Endothelial cell of umbilical vein (primary cell): Measurements from ENCODE around the gene TMEM128. TPM values are rescaled to one million over a fixed set of nuclear protein-coding genes. Genes with fewer than 3 reads are reported as not detected.
A peak's percentile ranks its signal among the peaks of the same experiment; 100 is the strongest.

Experiments
- BruUV-seq: library from RNA; stranded (reverse); fragments of 400-500 nt; replicated peaks from 2 replicates; lab custom pipeline; 2021; lab: Mats Ljungman, UMichigan
- CTCF ChIA-PET: fragments of 300-600, 350-600 bp; sonication (Branson Sonifier 250); formaldehyde crosslinking; loops from one replicate; lab custom pipeline; 2021; ENCODE audit warnings: antibody characterized with exemption, inconsistent platforms; lab: Charles Lee
- POLR2A ChIA-PET: fragments of 300-600, 350-600 bp; sonication (Branson Sonifier 250); formaldehyde crosslinking; loops from one replicate; lab custom pipeline; 2021; ENCODE audit warnings: antibody characterized with exemption, inconsistent platforms; lab: Charles Lee
- DNase-seq: peaks from one replicate; pipeline ENCODE4 v3.0.0-alpha.2; 2011; ENCODE audit warnings: low read depth, low spot score
- FAIRE-seq: peaks from 2 replicates; lab custom pipeline; 2011; peaks lifted over from hg19 to GRCh38; lab: Jason Lieb, UNC
- H2AFZ ChIP-seq: 2 replicates; pipeline ENCODE4 v1.6.0; 2012; ENCODE audit warnings: low read depth, low read length, control low read depth, inconsistent platforms
- H3K27ac ChIP-seq: 2 replicates; pipeline ENCODE4 v1.5.1; 2011; ENCODE audit warnings: low read depth, mild to moderate bottlenecking, control low read depth, low read length, moderate library complexity; ENCODE audit not compliant: insufficient read depth
- H3K27me3 ChIP-seq, 2 experiments: 2 replicates each; pipeline versions ENCODE4 v1.6.0 to v1.6.1; 2011; ENCODE audit warnings: low read length in 2 of 2, mixed read lengths in 1 of 2; ENCODE audit not compliant: control insufficient read depth in 2 of 2, insufficient read depth in 2 of 2
- H3K36me3 ChIP-seq, 2 experiments: 2 replicates in 1 of 2; 3 replicates in 1 of 2; pipeline ENCODE4 v1.5.1; 2011; ENCODE audit warnings: low read length in 2 of 2, mild to moderate bottlenecking in 1 of 2, moderate library complexity in 1 of 2; ENCODE audit not compliant: control insufficient read depth in 2 of 2, insufficient read depth in 2 of 2; ENCODE audit errors: extremely low read depth in 1 of 2
- H3K4me1 ChIP-seq: 3 replicates; pipeline ENCODE4 v1.5.1; 2011; ENCODE audit warnings: mild to moderate bottlenecking, low read length; ENCODE audit not compliant: control insufficient read depth, insufficient read depth; ENCODE audit errors: extremely low read depth
- H3K4me2 ChIP-seq: 2 replicates; pipeline ENCODE4 v1.6.1; 2011; ENCODE audit warnings: low read length, control low read depth, mixed read lengths; ENCODE audit not compliant: insufficient read depth
- H3K4me3 ChIP-seq, 3 experiments: fragments of 200-600 bp in 1 of 3; sonication (generic), shearing (Covaris generic) in 1 of 3; replicated peaks in 1 of 3; 2 replicates each; pipeline ENCODE4 v1.5.1; 2011 to 2016; ENCODE audit warnings: control low read depth in 3 of 3, low read length in 3 of 3, mild to moderate bottlenecking in 2 of 3, inconsistent platforms in 1 of 3, low read depth in 1 of 3, moderate library complexity in 1 of 3; ENCODE audit not compliant: insufficient read depth in 1 of 3
- H3K79me2 ChIP-seq: 2 replicates; pipeline ENCODE4 v1.6.0; 2012; ENCODE audit warnings: low read length, inconsistent platforms; ENCODE audit not compliant: control insufficient read depth, insufficient read depth
- H3K9ac ChIP-seq: replicated peaks from 2 replicates; pipeline ENCODE3; 2011; ENCODE audit warnings: low read length, control low read depth; ENCODE audit not compliant: insufficient read depth; ENCODE audit errors: extremely low read depth
- H3K9me1 ChIP-seq: replicated peaks from 3 replicates; pipeline ENCODE4 v1.6.0; 2011; ENCODE audit warnings: mild to moderate bottlenecking, low read length; ENCODE audit not compliant: control insufficient read depth, insufficient read depth; ENCODE audit errors: extremely low read depth
- H3K9me3 ChIP-seq: replicated peaks from 2 replicates; pipeline ENCODE4 v1.5.1; 2012; ENCODE audit warnings: low read length, inconsistent platforms; ENCODE audit not compliant: control insufficient read depth, insufficient read depth
- H4K20me1 ChIP-seq: replicated peaks from 2 replicates; pipeline ENCODE3; 2011; ENCODE audit warnings: mild to moderate bottlenecking, low read length; ENCODE audit not compliant: control insufficient read depth, insufficient read depth; ENCODE audit errors: extremely low read depth
- FOS ChIP-seq: IDR thresholded peaks from 2 replicates; pipeline ENCODE4 v1.6.1; 2011; ENCODE audit warnings: mild to moderate bottlenecking, low read length, moderate library complexity, borderline replicate concordance; ENCODE audit not compliant: insufficient read depth
- GATA2 ChIP-seq: IDR thresholded peaks from 2 replicates; pipeline ENCODE4 v1.7.0; 2011; ENCODE audit warnings: low read depth, mild to moderate bottlenecking, moderate library complexity, mixed read lengths, low read length; ENCODE audit not compliant: insufficient read length, insufficient read depth
- JUN ChIP-seq: IDR thresholded peaks from 2 replicates; pipeline ENCODE4 v1.6.1; 2011; ENCODE audit warnings: borderline replicate concordance, low read depth; ENCODE audit not compliant: insufficient read length, insufficient read depth
- MAX ChIP-seq: IDR thresholded peaks from 2 replicates; pipeline ENCODE4 v1.6.1; 2011; ENCODE audit not compliant: insufficient read depth, insufficient read length
- MYC ChIP-seq: IDR thresholded peaks from one replicate; pipeline ENCODE4 v1.6.1; 2011; ENCODE audit warnings: mild to moderate bottlenecking, low read depth, low read length
- POLR2AphosphoS5 ChIP-seq: IDR thresholded peaks from 2 replicates; pipeline ENCODE4 v1.6.1; 2012; ENCODE audit warnings: low read depth, mild to moderate bottlenecking, control low read depth, low read length, moderate library complexity; ENCODE audit not compliant: insufficient read depth
- dilution Hi-C: fragments of 300-500 bp; cut with MboI; formaldehyde crosslinking; loops from one replicate; pipeline ENCODE4 v1.15.0; 2019; ENCODE audit warnings: low sequenced_read_pairs; ENCODE audit not compliant: extremely low pct_ligation_motif_present
- intact Hi-C: fragments of 100-400 bp; cut with micrococcal nuclease; formaldehyde crosslinking; loops from one replicate; pipeline ENCODE4 v1.10.0; 2022
- polyA plus RNA-seq, 4 experiments: library from polyadenylated mRNA; depleted of rRNA in 3 of 4; stranded (reverse) in 3 of 4; unstranded in 1 of 4; fragments of >200 nt; gene quantifications; 2 replicates each; pipeline versions ENCODE4 v1.2.1 to v1.2.3, GENCODE V29; 2011 to 2012; ENCODE audit warnings: missing spikeins in 1 of 4
- total RNA-seq: library from RNA; stranded (reverse); gene quantifications from 2 replicates; pipeline ENCODE4 v1.2.3, GENCODE V29; 2021

TMEM128 gene
- total and polyA plus RNA-seq, 2 donors (not counting 3 experiments of a cell fraction or from before 2014, with no cell fraction given) = 11.5 to 23.8 TPM

DNA sequence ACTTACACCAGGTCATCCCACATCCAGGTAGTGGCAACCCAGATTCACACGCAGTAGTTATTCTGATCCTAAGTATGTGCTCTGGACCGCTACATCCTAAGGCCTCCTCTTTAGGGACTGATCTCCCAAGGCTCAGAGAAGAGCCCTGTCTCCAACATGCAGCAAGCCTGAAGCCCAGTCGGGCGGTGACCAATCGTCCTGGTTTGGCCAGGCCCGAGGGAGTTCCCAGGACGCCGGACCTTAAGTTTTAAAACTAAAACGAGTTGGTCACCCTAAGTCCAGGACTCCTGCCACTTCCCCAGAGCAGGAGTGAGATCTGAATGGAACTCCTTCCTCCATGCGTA is 41.5 kb upstream of the TMEM128 start:
- no peak for FAIRE-seq
- intact Hi-C loops (no loop called here), dilution Hi-C loops (no loop called here)
- TF ChIP-seq GATA2 (no peak), MYC (no peak), JUN (no peak)
- peaks cover 61% of the 10 kb centered on the region for H3K79me2 ChIP-seq
- no peaks in the 10 kb centered on the region for H3K9me3 ChIP-seq
- H3K27ac ChIP-seq = peak overlapping the region; percentile 41
- DNase-seq = no peak
- ChIA-PET POLR2A (no interaction called here), CTCF (interaction anchor here (1.1 to 1.4 kb wide), 4 partner anchors 16 to 38 kb away, joined by 3 to 7 read pairs (median 4); no protein-coding TSS in a partner anchor)
- peak overlapping the region; percentile 81 to 94 (median 89) for H3K4me3 ChIP-seq
- peak overlapping the region; percentile 67 for H3K4me2 ChIP-seq
- no peaks in the 10 kb centered on the region for H3K27me3 ChIP-seq
- peak overlapping the region; percentile 74 for H3K9ac ChIP-seq
- peaks cover 17% of the 10 kb centered on the region for H3K4me1 ChIP-seq
- no peaks in the 10 kb centered on the region for H3K9me1 ChIP-seq
- peaks cover 0 to 2% of the 10 kb centered on the region in 2 experiments for H3K36me3 ChIP-seq
- H2AFZ ChIP-seq = peak overlapping the region; percentile 85
- no peaks in the 10 kb centered on the region for H4K20me1 ChIP-seq
- BruUV-seq = TSS peak; percentile 71

- Histone ChIP-seq H3K36me3 (peaks cover 0 to 2% of the 10 kb centered on the region in 2 experiments), H3K9me1 (no peaks in the 10 kb centered on the region), H3K9me3 (no peaks in the 10 kb centered on the region), H3K79me2 (peaks cover 61% of the 10 kb centered on the region), H3K27ac (no peak overlapping the region), H3K9ac (peak overlapping the region; percentile 74), H2AFZ (no peak overlapping the region), H3K27me3 (no peaks in the 10 kb centered on the region), H3K4me2 (peak overlapping the region; percentile 67), H3K4me1 (peaks cover 17% of the 10 kb centered on the region), H3K4me3 (peak overlapping the region; percentile 81 to 94 (median 89)), H4K20me1 (no peaks in the 10 kb centered on the region)
- no peak for TF ChIP-seq GATA2
- no peak for TF ChIP-seq MAX
- TF ChIP-seq MYC = no peak
- TF ChIP-seq POLR2AphosphoS5 = no peak
- TF ChIP-seq JUN = no peak
- TF ChIP-seq FOS = no peak
- dilution Hi-C loops = no loop called here
- no TSS peak for BruUV-seq
- DNase-seq = no peak
- no peak for FAIRE-seq
- intact Hi-C loops = no loop called here
- POLR2A ChIA-PET = no interaction called here
- CTCF ChIA-PET = no interaction called here
These were observed 41.0 kb upstream of the TMEM128 start for GRCh38 chr4:4289055-4289454.
